Measurements from ENCODE around the gene HOXB2.
"Not testable (repeated sequence)": the region's sequence is repeated elsewhere in the genome, so short reads cannot be mapped to it uniquely, and the experiment has no call there.

Gene HOXB2

GRCh38 chr17:48514477-48514876, 30.4 kb downstream of the HOXB2 start:
- Histone ChIP-seq H3K36me3 (ENCODE audit: control insufficient read depth, insufficient read depth, low read length) (no peaks in the 10 kb centered on the region), H3K9me3 (ENCODE audit: control insufficient read depth, low read length) (no peaks in the 10 kb centered on the region), H3K4me1 (ENCODE audit: control insufficient read depth, insufficient read depth, low read length, poor library complexity, severe bottlenecking) (no peaks in the 10 kb centered on the region), H3K4me3 (ENCODE audit: insufficient read depth, low read depth, low read length, poor library complexity, severe bottlenecking) (no peak overlapping the region), H3K27me3 (replicated peaks; ENCODE audit: control insufficient read depth, insufficient read depth, low read length, poor library complexity, severe bottlenecking) (no peaks in the 10 kb centered on the region), H3K27ac (ENCODE audit: insufficient read depth, low read length, poor library complexity, severe bottlenecking) (no peak overlapping the region)
- DNase-seq: no peak

GRCh38 chr17:48513666-48514455, 31.0 kb downstream of the HOXB2 start:
- Histone ChIP-seq H3K27me3 (replicated peaks; ENCODE audit: control insufficient read depth, insufficient read depth, low read length, poor library complexity, severe bottlenecking) (no peaks in the 10 kb centered on the region), H3K9me3 (ENCODE audit: control insufficient read depth, low read length) (no peaks in the 10 kb centered on the region), H3K36me3 (ENCODE audit: control insufficient read depth, insufficient read depth, low read length) (no peaks in the 10 kb centered on the region), H3K27ac (ENCODE audit: insufficient read depth, low read length, poor library complexity, severe bottlenecking) (no peak overlapping the region), H3K4me3 (ENCODE audit: insufficient read depth, low read depth, low read length, poor library complexity, severe bottlenecking) (no peak overlapping the region), H3K4me1 (ENCODE audit: control insufficient read depth, insufficient read depth, low read length, poor library complexity, severe bottlenecking) (no peaks in the 10 kb centered on the region)
- DNase-seq: no peak

- Histone ChIP-seq H3K4me1 (ENCODE audit: control insufficient read depth, insufficient read depth, low read length, poor library complexity, severe bottlenecking) (no peaks in the 10 kb centered on the region), H3K27ac (ENCODE audit: insufficient read depth, low read length, poor library complexity, severe bottlenecking) (no peak overlapping the region), H3K27me3 (replicated peaks; ENCODE audit: control insufficient read depth, insufficient read depth, low read length, poor library complexity, severe bottlenecking) (no peaks in the 10 kb centered on the region), H3K9me3 (ENCODE audit: control insufficient read depth, low read length) (no peaks in the 10 kb centered on the region), H3K36me3 (ENCODE audit: control insufficient read depth, insufficient read depth, low read length) (no peaks in the 10 kb centered on the region), H3K4me3 (ENCODE audit: insufficient read depth, low read depth, low read length, poor library complexity, severe bottlenecking) (no peak overlapping the region)
- DNase-seq: no peak
Measured at GRCh38 chr17:48513097-48513496, 31.8 kb downstream of the HOXB2 start.

GRCh38 chr17:48510761-48511604, 33.9 kb downstream of the HOXB2 start:
- DNase-seq: peak in 2 of 3 donors; percentile 5 to 14
- Histone ChIP-seq H3K27me3 (replicated peaks; ENCODE audit: control insufficient read depth, insufficient read depth, low read length, poor library complexity, severe bottlenecking) (no peaks in the 10 kb centered on the region), H3K9me3 (ENCODE audit: control insufficient read depth, low read length) (no peaks in the 10 kb centered on the region), H3K27ac (ENCODE audit: insufficient read depth, low read length, poor library complexity, severe bottlenecking) (no peak overlapping the region), H3K36me3 (ENCODE audit: control insufficient read depth, insufficient read depth, low read length) (no peaks in the 10 kb centered on the region), H3K4me3 (ENCODE audit: insufficient read depth, low read depth, low read length, poor library complexity, severe bottlenecking) (no peak overlapping the region), H3K4me1 (ENCODE audit: control insufficient read depth, insufficient read depth, low read length, poor library complexity, severe bottlenecking) (peaks cover 2% of the 10 kb centered on the region)

- H3K27ac ChIP-seq (ENCODE audit: insufficient read depth, low read length, poor library complexity, severe bottlenecking): no peak overlapping the region
Measured at GRCh38 chr17:48510381-48510760, 34.5 kb downstream of the HOXB2 start.

GRCh38 chr17:48509708-48510107, 35.2 kb downstream of the HOXB2 start:
- H3K9me3 ChIP-seq (ENCODE audit: control insufficient read depth, low read length); H3K4me1 ChIP-seq (ENCODE audit: control insufficient read depth, insufficient read depth, low read length, poor library complexity, severe bottlenecking); H3K4me3 ChIP-seq (ENCODE audit: insufficient read depth, low read depth, low read length, poor library complexity, severe bottlenecking); DNase-seq; H3K36me3 ChIP-seq (ENCODE audit: control insufficient read depth, insufficient read depth, low read length); H3K27me3 ChIP-seq (replicated peaks; ENCODE audit: control insufficient read depth, insufficient read depth, low read length, poor library complexity, severe bottlenecking); H3K27ac ChIP-seq (ENCODE audit: insufficient read depth, low read length, poor library complexity, severe bottlenecking): not testable (repeated sequence)

More at GRCh38 chr17:48510381-48510760, 34.5 kb downstream of the HOXB2 start:
- H3K4me1 ChIP-seq (ENCODE audit: control insufficient read depth, insufficient read depth, low read length, poor library complexity, severe bottlenecking): peaks cover 3% of the 10 kb centered on the region
- no peak overlapping the region for H3K4me3 ChIP-seq (ENCODE audit: insufficient read depth, low read depth, low read length, poor library complexity, severe bottlenecking)
- no peaks in the 10 kb centered on the region for H3K36me3 ChIP-seq (ENCODE audit: control insufficient read depth, insufficient read depth, low read length)
- no peaks in the 10 kb centered on the region for H3K9me3 ChIP-seq (ENCODE audit: control insufficient read depth, low read length)
- no peaks in the 10 kb centered on the region for H3K27me3 ChIP-seq (replicated peaks; ENCODE audit: control insufficient read depth, insufficient read depth, low read length, poor library complexity, severe bottlenecking)
- no peak for DNase-seq

- H3K27ac ChIP-seq (ENCODE audit: insufficient read depth, low read length, poor library complexity, severe bottlenecking): no peak overlapping the region
- H3K27me3 ChIP-seq (replicated peaks; ENCODE audit: control insufficient read depth, insufficient read depth, low read length, poor library complexity, severe bottlenecking): no peaks in the 10 kb centered on the region
Measured at GRCh38 chr17:48506246-48506645, 38.7 kb downstream of the HOXB2 start.

GRCh38 chr17:48505788-48506187, 39.1 kb downstream of the HOXB2 start:
- no peaks in the 10 kb centered on the region for H3K9me3 ChIP-seq (ENCODE audit: control insufficient read depth, low read length)
- H3K4me3 ChIP-seq (ENCODE audit: insufficient read depth, low read depth, low read length, poor library complexity, severe bottlenecking): no peak overlapping the region
- peaks cover 3% of the 10 kb centered on the region for H3K4me1 ChIP-seq (ENCODE audit: control insufficient read depth, insufficient read depth, low read length, poor library complexity, severe bottlenecking)
- H3K36me3 ChIP-seq (ENCODE audit: control insufficient read depth, insufficient read depth, low read length): no peaks in the 10 kb centered on the region
- H3K27me3 ChIP-seq (replicated peaks; ENCODE audit: control insufficient read depth, insufficient read depth, low read length, poor library complexity, severe bottlenecking): no peaks in the 10 kb centered on the region
- DNase-seq: peak; percentile 32 to 59 (median 46)
- no peak overlapping the region for H3K27ac ChIP-seq (ENCODE audit: insufficient read depth, low read length, poor library complexity, severe bottlenecking)

More at GRCh38 chr17:48506246-48506645, 38.7 kb downstream of the HOXB2 start:
- DNase-seq: no peak
- no peaks in the 10 kb centered on the region for H3K36me3 ChIP-seq (ENCODE audit: control insufficient read depth, insufficient read depth, low read length)
- peaks cover 3% of the 10 kb centered on the region for H3K4me1 ChIP-seq (ENCODE audit: control insufficient read depth, insufficient read depth, low read length, poor library complexity, severe bottlenecking)
- H3K4me3 ChIP-seq (ENCODE audit: insufficient read depth, low read depth, low read length, poor library complexity, severe bottlenecking): no peak overlapping the region
- no peaks in the 10 kb centered on the region for H3K9me3 ChIP-seq (ENCODE audit: control insufficient read depth, low read length)

GRCh38 chr17:48504953-48505352, 40.0 kb downstream of the HOXB2 start:
- Histone ChIP-seq H3K27ac (ENCODE audit: insufficient read depth, low read length, poor library complexity, severe bottlenecking) (no peak overlapping the region), H3K4me1 (ENCODE audit: control insufficient read depth, insufficient read depth, low read length, poor library complexity, severe bottlenecking) (peaks cover 3% of the 10 kb centered on the region), H3K36me3 (ENCODE audit: control insufficient read depth, insufficient read depth, low read length) (no peaks in the 10 kb centered on the region), H3K9me3 (ENCODE audit: control insufficient read depth, low read length) (no peaks in the 10 kb centered on the region), H3K27me3 (replicated peaks; ENCODE audit: control insufficient read depth, insufficient read depth, low read length, poor library complexity, severe bottlenecking) (no peaks in the 10 kb centered on the region), H3K4me3 (ENCODE audit: insufficient read depth, low read depth, low read length, poor library complexity, severe bottlenecking) (no peak overlapping the region)
- DNase-seq: no peak

GRCh38 chr17:48503747-48504146, 41.2 kb downstream of the HOXB2 start:
- no peaks in the 10 kb centered on the region for H3K27me3 ChIP-seq (replicated peaks; ENCODE audit: control insufficient read depth, insufficient read depth, low read length, poor library complexity, severe bottlenecking)
- no peak overlapping the region for H3K4me3 ChIP-seq (ENCODE audit: insufficient read depth, low read depth, low read length, poor library complexity, severe bottlenecking)
- H3K9me3 ChIP-seq (ENCODE audit: control insufficient read depth, low read length): no peaks in the 10 kb centered on the region
- peaks cover 3% of the 10 kb centered on the region for H3K4me1 ChIP-seq (ENCODE audit: control insufficient read depth, insufficient read depth, low read length, poor library complexity, severe bottlenecking)
- DNase-seq: no peak
- H3K27ac ChIP-seq (ENCODE audit: insufficient read depth, low read length, poor library complexity, severe bottlenecking): no peak overlapping the region
- H3K36me3 ChIP-seq (ENCODE audit: control insufficient read depth, insufficient read depth, low read length): no peaks in the 10 kb centered on the region

All from effector memory CD4-positive, alpha-beta T cell (primary cell).